SH-SY5Y (cell line): ENCODE data around the gene CAMK1G.

Experiments used
- GATA2 ChIP-seq: IDR thresholded peaks from 2 replicates; pipeline ENCODE4 v1.6.1; 2011; ENCODE audit warnings: mild to moderate bottlenecking, low read depth, low read length
- GATA3 ChIP-seq: IDR thresholded peaks from 2 replicates; pipeline ENCODE4 v1.6.1; 2011; ENCODE audit warnings: low read depth, mild to moderate bottlenecking, low read length, moderate library complexity

GRCh38 chr1:209630383-209631225, 47.1 kb downstream of the CAMK1G start:
- TF ChIP-seq GATA2 (no peak), GATA3 (no peak)
